ENCODE results near the gene MAFB. TPM values are rescaled to one million over a fixed set of nuclear protein-coding genes. Genes with fewer than 3 reads are reported as not detected.

The MAFB gene
- total RNA-seq, 4 donors from 2014 or later: 4.6 to 21.5 (median 16.9) TPM

GRCh38 chr20:40637176-40637575 is 51.9 kb downstream of the MAFB start:
- no peaks in the 10 kb centered on the region for H3K9me3 ChIP-seq
- no peak overlapping the region for H3K27ac ChIP-seq
- H3K4me3 ChIP-seq: no peak overlapping the region
- no peaks in the 10 kb centered on the region for H3K4me1 ChIP-seq
- H3K27me3 ChIP-seq: no peaks in the 10 kb centered on the region
- no peaks in the 10 kb centered on the region for H3K36me3 ChIP-seq
- TF ChIP-seq CTCF (IDR thresholded peaks at IDR 0.05) (no peak), POLR2A (IDR thresholded peaks at IDR 0.05) (no peak)
- no peak for DNase-seq

GRCh38 chr20:40636486-40636885 is 52.5 kb downstream of the MAFB start:
- Histone ChIP-seq H3K4me3 (no peak overlapping the region), H3K4me1 (no peaks in the 10 kb centered on the region), H3K9me3 (no peaks in the 10 kb centered on the region), H3K27me3 (no peaks in the 10 kb centered on the region), H3K27ac (no peak overlapping the region), H3K36me3 (no peaks in the 10 kb centered on the region)
- TF ChIP-seq POLR2A (IDR thresholded peaks at IDR 0.05) (no peak), CTCF (IDR thresholded peaks at IDR 0.05) (no peak)
- DNase-seq: no peak

GRCh38 chr20:40635971-40636370 is 53.1 kb downstream of the MAFB start:
- Histone ChIP-seq H3K4me3 (no peak overlapping the region), H3K27ac (no peak overlapping the region), H3K4me1 (no peaks in the 10 kb centered on the region), H3K27me3 (no peaks in the 10 kb centered on the region), H3K9me3 (no peaks in the 10 kb centered on the region), H3K36me3 (no peaks in the 10 kb centered on the region)
- DNase-seq: no peak
- no peak for TF ChIP-seq POLR2A (IDR thresholded peaks at IDR 0.05)

Data from Peyer's patch (tissue), 4 donors.